Prostate gland (tissue), 2 donors: ENCODE measurements around the gene FRZB.

ENCODE experiments used
- CTCF ChIP-seq, 4 experiments: fragments of 200-600 bp in 2 of 4; fragments of 450-650 bp in 2 of 4; sonication (generic) in 2 of 4; IDR thresholded peaks; 1 replicate in 3 of 4; 2 replicates in 1 of 4; pipeline ENCODE4 v1.5.1; 2016 to 2019; ENCODE audit warnings: antibody characterized with exemption in 4 of 4, mild to moderate bottlenecking in 2 of 4, moderate library complexity in 2 of 4
- POLR2AphosphoS5 ChIP-seq: sonication (generic); formaldehyde crosslinking; IDR thresholded peaks from one replicate; pipeline ENCODE4 v1.6.1; 2017; ENCODE audit warnings: antibody characterized with exemption

GRCh38 chr2:182887093-182887492 lies 20.7 kb upstream of the FRZB start:
- no peak for TF ChIP-seq POLR2AphosphoS5
- no peak for TF ChIP-seq CTCF (IDR thresholded peaks at IDR 0.05)
